M059J (cell line): ENCODE measurements around the gene CARTPT. TPM values are rescaled to one million over a fixed set of nuclear protein-coding genes. Genes with fewer than 3 reads are reported as not detected.

Experiments
- DNase-seq: peaks from one replicate; pipeline ENCODE4 v3.0.0-alpha.2; 2012; ENCODE audit warnings: low read depth
- total RNA-seq: library from RNA; depleted of rRNA; stranded (reverse); fragments of >200 nt; shearing (Covaris generic); gene quantifications from 2 replicates; pipeline ENCODE4 v1.2.3, GENCODE V29; 2014; rRNA removed

Gene CARTPT
- total RNA-seq, result not detected in 2 replicates

DNA sequence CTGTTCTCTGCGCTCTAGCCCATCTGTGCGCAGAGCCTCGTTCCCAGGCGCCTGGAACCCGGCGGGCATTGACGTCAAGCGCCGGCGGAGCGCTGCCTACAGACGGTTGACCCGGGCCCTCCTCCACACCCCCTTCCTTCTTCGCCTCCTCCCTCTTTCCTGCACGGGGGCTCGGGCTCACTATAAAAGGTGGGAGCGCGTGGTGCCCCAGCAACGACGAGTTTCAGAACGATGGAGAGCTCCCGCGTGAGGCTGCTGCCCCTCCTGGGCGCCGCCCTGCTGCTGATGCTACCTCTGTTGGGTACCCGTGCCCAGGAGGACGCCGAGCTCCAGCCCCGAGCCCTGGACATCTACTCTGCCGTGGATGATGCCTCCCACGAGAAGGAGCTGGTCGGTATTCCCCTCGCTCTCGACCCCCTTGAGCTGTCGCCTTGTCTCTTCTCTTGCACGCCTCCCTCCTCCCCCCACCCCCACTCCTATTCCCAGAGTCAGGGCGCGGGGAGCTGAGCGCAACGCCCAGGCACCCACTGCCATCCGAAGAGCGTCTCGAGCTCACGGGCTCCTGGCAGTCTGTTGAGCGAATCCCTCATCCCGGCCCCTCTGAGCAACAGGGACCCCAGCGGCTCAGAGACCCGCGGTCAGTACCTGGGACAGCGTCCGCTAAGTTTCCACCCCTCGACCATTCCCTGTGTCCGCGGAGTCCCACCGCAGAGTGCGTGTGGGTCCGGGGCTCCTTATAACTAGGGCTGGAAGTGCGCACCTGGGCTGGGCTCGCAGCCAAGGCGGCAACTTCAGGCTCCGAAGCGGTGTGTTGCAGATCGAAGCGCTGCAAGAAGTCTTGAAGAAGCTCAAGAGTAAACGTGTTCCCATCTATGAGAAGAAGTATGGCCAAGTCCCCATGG lies at the start of gene CARTPT:
TSS of gene CARTPT (plus strand) at position 213 of the 902 bp plus-strand sequence. CDS start at position 232, 19 bp downstream.
- DNase-seq, result no peak

DNA sequence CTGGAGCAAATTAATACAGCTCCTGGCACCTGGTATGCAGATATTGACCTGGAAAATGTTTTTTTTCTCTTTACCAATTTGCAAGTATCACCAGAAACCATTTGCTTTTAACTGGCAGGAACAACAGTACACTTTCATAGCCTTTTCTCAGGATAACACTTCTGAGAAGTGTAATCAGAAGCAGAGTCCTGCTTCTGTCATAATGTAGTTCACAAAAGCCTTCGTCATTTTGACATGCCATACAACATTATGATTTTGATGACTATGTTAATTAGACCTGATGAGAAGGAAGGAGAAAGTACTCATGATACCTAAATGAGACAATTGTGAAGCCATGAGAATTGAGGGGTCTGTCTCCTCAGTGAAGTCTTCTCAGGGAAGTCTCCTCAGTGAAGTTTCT lies 41.1 kb upstream of the CARTPT start:
- no peak for DNase-seq

GRCh38 chr5:71679714-71680113 lies 39.4 kb upstream of the CARTPT start:
- DNase-seq, result no peak

GRCh38 chr5:71680510-71680909 lies 38.6 kb upstream of the CARTPT start:
- DNase-seq, result no peak

- peak; percentile 7 for DNase-seq
Observed at GRCh38 chr5:71681296-71681695, 37.8 kb upstream of the CARTPT start.

GRCh38 chr5:71684309-71684708 lies 34.8 kb upstream of the CARTPT start:
- no peak for DNase-seq

DNA sequence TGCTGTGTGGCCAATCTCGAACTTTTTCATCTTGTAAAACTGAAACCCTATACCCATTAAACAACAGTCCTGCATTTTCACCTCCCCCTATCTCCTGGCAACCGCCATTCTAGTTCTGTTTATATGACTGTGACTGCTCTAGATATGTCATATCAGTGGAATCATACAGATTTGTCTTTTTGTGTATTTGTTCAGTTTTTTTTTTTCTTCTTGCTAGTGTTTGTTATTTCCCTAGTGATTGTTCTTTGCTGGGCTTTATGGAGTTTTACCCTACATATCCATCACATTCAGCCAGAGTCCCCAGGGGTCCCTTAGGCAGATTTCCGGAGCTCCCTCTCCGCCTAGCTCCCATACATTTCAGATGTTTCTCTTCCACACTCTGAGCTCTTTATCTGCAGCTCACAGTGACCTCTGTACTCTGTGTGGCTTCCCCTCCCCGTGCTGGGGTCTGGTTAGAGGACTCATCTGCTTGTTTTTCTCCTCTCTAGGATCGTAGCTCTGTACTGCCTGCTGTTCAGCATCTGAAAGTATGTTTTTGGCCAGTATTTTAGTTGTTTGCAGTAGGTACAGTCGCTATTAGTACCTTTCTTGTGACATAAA lies 25.1 kb upstream of the CARTPT start:
- no peak for DNase-seq

DNA sequence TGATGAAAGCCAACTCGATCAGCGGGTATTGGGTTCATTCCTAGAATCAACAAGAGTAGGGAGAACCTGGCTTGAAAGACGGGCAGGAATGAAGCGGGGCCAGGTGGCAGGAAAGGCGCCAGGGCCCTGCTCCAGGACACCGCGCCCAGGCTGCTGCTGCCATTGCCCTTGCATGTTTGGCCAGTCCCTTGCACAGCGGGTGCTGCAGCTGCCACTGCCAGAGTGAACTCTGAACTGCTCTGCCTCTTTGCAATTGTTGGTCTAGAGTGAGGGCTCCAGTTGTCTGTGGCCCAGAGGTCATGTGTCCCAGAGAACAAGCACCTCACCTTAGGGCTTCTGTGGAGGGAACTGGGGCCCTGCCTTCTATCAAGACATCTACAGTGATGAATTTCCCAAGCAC lies 24.0 kb upstream of the CARTPT start:
- no peak for DNase-seq

DNA sequence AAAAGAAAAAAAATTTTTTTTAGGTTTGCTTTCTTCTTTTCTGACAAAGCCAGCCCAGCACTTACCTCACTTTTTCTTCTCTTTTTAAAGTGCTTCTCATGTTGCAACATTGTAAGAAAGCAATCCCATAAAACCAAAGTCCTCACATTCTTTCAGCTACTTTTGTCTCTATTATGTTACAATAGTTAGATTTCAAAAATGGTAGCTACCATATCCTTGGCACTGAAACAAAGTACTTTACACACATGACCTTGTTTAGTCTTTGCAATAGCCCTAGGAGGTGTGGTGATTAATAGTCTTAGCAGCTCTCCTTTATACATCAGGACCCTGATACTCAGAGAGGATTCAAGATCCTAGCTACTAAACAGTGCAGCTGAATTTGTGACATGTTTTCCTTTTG lies 23.5 kb upstream of the CARTPT start:
- DNase-seq, result peak; percentile 31

- DNase-seq, result no peak
Observed at GRCh38 chr5:71697967-71698366, 21.1 kb upstream of the CARTPT start.

DNA sequence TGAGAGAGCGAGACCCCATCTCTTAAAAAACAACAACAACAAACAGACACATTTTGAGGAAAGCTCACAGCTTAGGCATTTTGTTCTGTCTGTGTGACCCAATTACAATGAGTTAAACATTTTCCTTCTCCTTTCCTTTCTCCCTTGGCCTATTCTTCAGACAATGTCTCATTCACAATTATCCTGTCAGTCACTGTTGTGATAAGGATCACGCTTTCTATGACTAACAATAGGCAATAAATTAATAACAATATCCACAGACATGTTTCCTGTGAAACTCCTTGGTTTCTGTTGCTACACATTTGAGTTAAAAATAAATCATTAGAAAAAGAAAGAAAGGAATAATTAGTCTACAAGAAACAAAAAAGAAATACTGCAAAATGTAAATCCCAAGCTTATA lies 19.8 kb upstream of the CARTPT start:
- peak; percentile 2 for DNase-seq

DNA sequence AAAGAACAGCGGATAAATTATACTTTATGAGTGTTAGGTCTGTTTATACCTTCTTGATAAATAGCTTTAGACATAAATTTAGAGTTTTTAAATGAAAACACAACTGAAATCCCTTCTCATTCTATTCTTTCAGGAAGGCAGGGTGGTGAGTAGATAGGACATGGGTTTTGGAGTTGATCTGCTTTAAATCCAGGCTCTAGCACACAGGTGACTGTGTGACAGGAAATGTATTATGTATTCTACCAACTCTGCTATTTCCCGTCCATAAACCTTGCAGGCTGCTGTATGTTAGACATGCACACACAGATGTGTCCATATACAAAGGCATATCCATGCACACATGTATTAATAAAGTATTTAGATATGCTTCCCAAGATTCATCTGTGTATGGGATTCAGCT lies 19.3 kb upstream of the CARTPT start:
- no peak for DNase-seq

GRCh38 chr5:71700803-71701202 lies 18.3 kb upstream of the CARTPT start:
- no peak for DNase-seq

DNA sequence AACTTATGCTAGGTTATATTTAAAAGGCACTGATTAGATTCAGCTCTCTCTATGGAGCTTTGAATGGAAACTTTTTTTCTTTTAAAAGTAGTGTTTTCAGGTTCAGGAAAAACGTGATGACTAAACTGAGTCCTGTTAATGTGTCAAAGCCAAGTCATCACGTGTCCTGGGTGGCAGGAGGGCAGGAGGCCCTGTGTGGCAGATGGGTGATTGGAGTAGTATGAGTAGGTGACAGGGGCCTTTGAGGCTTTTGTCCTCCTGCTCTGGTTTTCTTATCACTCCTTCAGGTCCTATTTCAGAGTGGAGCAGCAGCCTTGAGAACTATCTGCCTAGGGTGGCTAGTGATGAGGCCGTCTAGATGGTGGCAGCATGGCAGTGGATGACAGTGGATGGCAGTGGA lies 17.7 kb upstream of the CARTPT start:
- DNase-seq, result peak; percentile 3

GRCh38 chr5:71703941-71704340 lies 15.1 kb upstream of the CARTPT start:
- DNase-seq, result no peak

- peak; percentile 31 for DNase-seq
Observed at GRCh38 chr5:71705421-71705820, 13.7 kb upstream of the CARTPT start.

GRCh38 chr5:71706906-71707305 lies 12.2 kb upstream of the CARTPT start:
- no peak for DNase-seq

GRCh38 chr5:71711610-71712009 lies 7.5 kb upstream of the CARTPT start:
- DNase-seq, result no peak

DNA sequence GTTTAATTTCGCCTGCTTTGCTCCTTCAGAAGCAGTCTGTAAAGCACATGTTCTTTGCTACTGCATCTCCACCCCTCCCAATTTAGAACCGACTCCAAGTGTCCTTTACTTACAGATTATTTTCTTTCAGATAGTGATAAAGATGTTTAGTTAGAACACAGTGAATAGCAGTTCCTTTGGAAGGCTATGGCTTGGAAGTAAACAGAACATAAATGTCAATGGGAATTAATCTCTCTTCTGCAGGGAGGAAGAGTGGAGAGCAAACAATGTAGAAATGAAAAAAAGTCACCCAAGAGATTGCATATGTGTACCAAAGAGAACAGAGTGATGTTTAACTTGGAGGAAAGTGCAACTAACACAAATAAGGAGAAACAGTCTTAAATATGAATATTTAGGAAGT lies 4.2 kb upstream of the CARTPT start:
- DNase-seq, result no peak

DNA sequence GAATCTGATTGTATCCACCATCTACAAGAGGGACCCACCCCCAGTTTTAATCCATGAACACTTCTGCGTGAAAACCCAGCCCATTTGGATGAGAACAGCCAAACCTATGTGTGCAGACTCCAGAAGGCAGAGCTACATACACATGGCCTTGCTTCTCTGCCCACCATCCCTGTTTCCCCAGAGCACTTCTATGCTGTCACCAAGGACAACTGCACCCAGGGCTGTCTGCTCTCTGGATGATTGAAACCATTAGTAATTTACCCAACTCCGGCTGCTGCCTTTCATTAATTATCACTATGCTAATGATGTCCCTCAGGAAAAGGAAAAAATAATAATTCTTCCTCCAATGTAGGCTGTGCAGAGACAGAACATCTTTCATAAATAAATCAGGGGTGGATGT lies 8.9 kb downstream of the CARTPT start:
- DNase-seq, result no peak

DNA sequence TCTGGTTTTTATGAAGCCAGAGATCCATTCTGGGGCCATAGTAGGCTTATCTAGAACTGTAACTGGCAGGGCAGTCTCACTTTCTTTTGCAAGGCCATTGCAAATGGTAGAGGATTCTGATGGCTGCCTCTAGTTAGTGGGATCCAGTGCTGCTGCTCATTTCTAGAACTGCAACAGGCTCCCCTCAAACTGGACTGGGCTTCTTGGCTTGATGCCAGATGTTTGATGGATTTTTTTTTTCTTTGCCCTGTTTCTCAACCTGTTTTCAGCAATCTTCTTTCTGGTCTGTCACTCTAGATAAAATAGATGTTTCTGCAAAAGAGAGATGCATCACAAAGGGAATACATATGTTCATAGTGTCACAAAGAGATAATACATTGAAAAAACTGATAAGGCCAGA lies 11.9 kb downstream of the CARTPT start:
- no peak for DNase-seq

DNA sequence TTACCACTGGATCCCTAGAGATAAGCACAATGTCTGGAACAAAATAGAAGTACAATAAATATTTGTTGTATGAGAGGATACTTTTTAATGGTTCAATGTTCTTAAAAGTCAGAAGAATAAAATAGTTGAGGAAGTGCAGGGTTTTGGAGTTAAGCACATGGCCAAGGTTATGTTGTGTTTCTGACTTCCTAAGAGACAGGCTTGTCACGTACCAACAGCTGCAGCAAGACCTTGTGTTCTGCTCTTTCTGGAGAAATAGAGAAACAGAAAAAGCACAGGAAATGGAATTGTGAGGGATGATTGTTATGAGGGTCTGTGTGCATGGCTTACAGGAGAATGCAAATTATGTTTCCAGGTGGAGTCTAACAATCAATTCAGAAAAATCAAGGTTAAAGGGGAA lies 12.9 kb downstream of the CARTPT start:
- DNase-seq, result no peak

DNA sequence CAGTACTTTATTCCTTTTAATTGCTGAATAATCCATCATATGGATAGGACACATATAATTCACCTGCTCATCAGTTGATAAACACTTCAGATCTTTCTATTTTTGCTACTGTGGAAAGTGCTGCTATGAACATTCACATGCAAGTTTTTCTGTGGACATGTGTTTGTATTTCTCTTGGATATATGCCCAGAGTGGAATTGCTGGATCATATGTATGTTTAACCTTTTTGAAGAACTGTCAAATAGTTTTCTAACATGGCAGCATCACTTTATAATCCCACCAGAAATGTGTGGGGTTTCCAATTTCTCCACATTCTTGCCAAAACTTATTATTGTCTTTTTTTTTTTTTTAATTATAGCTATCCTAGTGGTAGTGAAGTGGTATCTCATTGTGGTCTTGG lies 15.1 kb downstream of the CARTPT start:
- DNase-seq, result no peak
